H1 (cell line): ENCODE results near the gene CDK10. TPM values are rescaled to one million over a fixed set of nuclear protein-coding genes. Genes with fewer than 3 reads are reported as not detected.

Source experiments
- CTCF ChIA-PET: fragments of 300-600 bp; sonication (Branson Sonifier 250); formaldehyde crosslinking; loops from one replicate; lab custom pipeline; 2021; ENCODE audit not compliant: partially characterized antibody; lab: Charles Lee
- POLR2A ChIA-PET: fragments of 300-600 bp; sonication (Branson Sonifier 250); formaldehyde crosslinking; loops from one replicate; lab custom pipeline; 2021; ENCODE audit warnings: inconsistent platforms; ENCODE audit not compliant: partially characterized antibody; lab: Charles Lee
- DNase-seq, 2 experiments: peaks; one replicate each; pipeline versions ENCODE4 v3.0.0 to v3.0.0-alpha.2; 2010 to 2022; ENCODE audit warnings: low spot score in 2 of 2, low read depth in 1 of 2, mixed read lengths in 1 of 2
- FAIRE-seq: peaks from 2 replicates; lab custom pipeline; 2011; peaks lifted over from hg19 to GRCh38; lab: Jason Lieb, UNC
- H2AFZ ChIP-seq: 2 replicates; pipeline ENCODE4 v1.8.1; 2012; ENCODE audit warnings: low read length, inconsistent platforms
- H2AK5ac ChIP-seq: 2 replicates; pipeline ENCODE4 v1.6.1; 2013; ENCODE audit warnings: low read depth, low read length
- H2BK120ac ChIP-seq: replicated peaks from 2 replicates; pipeline ENCODE3; 2013; ENCODE audit warnings: low read depth, low read length, inconsistent platforms
- H2BK12ac ChIP-seq: 2 replicates; pipeline ENCODE4 v1.6.1; 2013; ENCODE audit warnings: low read depth, low read length
- H2BK15ac ChIP-seq: 2 replicates; pipeline ENCODE4 v1.6.1; 2013; ENCODE audit warnings: low read length
- H2BK20ac ChIP-seq: 2 replicates; pipeline ENCODE4 v1.6.1; 2013; ENCODE audit warnings: low read length
- H2BK5ac ChIP-seq: 2 replicates; pipeline ENCODE4 v1.6.1; 2013; ENCODE audit warnings: low read depth, low read length
- H3K14ac ChIP-seq: 2 replicates; pipeline ENCODE4 v1.6.1; 2013; ENCODE audit warnings: inconsistent platforms; ENCODE audit not compliant: insufficient read length
- H3K18ac ChIP-seq: 2 replicates; pipeline ENCODE4 v1.6.1; 2013; ENCODE audit warnings: low read length; ENCODE audit errors: extremely low read depth
- H3K23ac ChIP-seq: 2 replicates; pipeline ENCODE4 v1.6.1; 2013; ENCODE audit warnings: inconsistent platforms; ENCODE audit not compliant: insufficient read length
- H3K23me2 ChIP-seq: 2 replicates; pipeline ENCODE4 v1.6.1; 2013; ENCODE audit warnings: low read depth, low read length
- H3K27ac ChIP-seq: 2 replicates; pipeline ENCODE4 v1.6.1; 2011; ENCODE audit warnings: low read depth, low read length, inconsistent platforms
- H3K27me3 ChIP-seq, 4 experiments: replicated peaks in 1 of 4; 1 replicate in 1 of 4; 2 replicates in 3 of 4; pipeline versions ENCODE4 v1.6.1 to v1.8.1; 2011 to 2013; ENCODE audit warnings: low read length in 3 of 4, mild to moderate bottlenecking in 3 of 4, inconsistent platforms in 2 of 4, mixed read lengths in 2 of 4, moderate library complexity in 1 of 4; ENCODE audit not compliant: control insufficient read depth in 3 of 4, insufficient read depth in 3 of 4; ENCODE audit errors: extremely low read depth in 1 of 4
- H3K36me3 ChIP-seq, 4 experiments: 2 replicates each; pipeline versions ENCODE4 v1.6.1 to v1.8.1; 2011 to 2013; ENCODE audit warnings: mild to moderate bottlenecking in 4 of 4, low read length in 3 of 4, moderate library complexity in 2 of 4, control low read depth in 1 of 4, inconsistent platforms in 1 of 4; ENCODE audit not compliant: insufficient read depth in 4 of 4, control insufficient read depth in 2 of 4
- H3K4ac ChIP-seq: replicated peaks from 2 replicates; pipeline ENCODE3; 2013; ENCODE audit warnings: low read length, low read depth, mixed read lengths, inconsistent platforms; ENCODE audit not compliant: insufficient read length
- H3K4me1 ChIP-seq, 4 experiments: replicated peaks in 1 of 4; 1 replicate in 1 of 4; 2 replicates in 3 of 4; pipeline versions ENCODE4 v1.6.1 to v1.8.1; 2011 to 2013; ENCODE audit warnings: low read length in 3 of 4, inconsistent platforms in 2 of 4, mixed read lengths in 1 of 4; ENCODE audit not compliant: insufficient read depth in 4 of 4, control insufficient read depth in 3 of 4
- H3K4me2 ChIP-seq, 2 experiments: 2 replicates each; pipeline versions ENCODE4 v1.6.1 to v1.8.1; 2011 to 2013; ENCODE audit warnings: low read depth in 2 of 2, low read length in 2 of 2, control low read depth in 1 of 2, inconsistent platforms in 1 of 2, mild to moderate bottlenecking in 1 of 2; ENCODE audit not compliant: insufficient read depth in 1 of 2
- H3K4me3 ChIP-seq, 4 experiments: fragments of 200-600, 300-600 bp in 1 of 4; sonication (generic), shearing (Covaris generic), sonication (Bioruptor Twin) in 1 of 4; 2 replicates each; pipeline versions ENCODE4 v1.5.1 to v1.8.1; 2011 to 2016; ENCODE audit warnings: low read length in 4 of 4, low read depth in 3 of 4, control low read depth in 2 of 4, inconsistent platforms in 2 of 4, mild to moderate bottlenecking in 2 of 4, mixed read lengths in 1 of 4, moderate library complexity in 1 of 4; ENCODE audit not compliant: insufficient read depth in 2 of 4; ENCODE audit errors: extremely low read depth in 1 of 4
- H3K56ac ChIP-seq: replicated peaks from 2 replicates; pipeline ENCODE3; 2013; ENCODE audit warnings: low read depth, mild to moderate bottlenecking, mixed read lengths, low read length, inconsistent platforms; ENCODE audit not compliant: insufficient read length
- H3K79me1 ChIP-seq: 2 replicates; pipeline ENCODE4 v1.6.1; 2013; ENCODE audit warnings: low read depth, low read length, control low read depth
- H3K79me2 ChIP-seq, 2 experiments: 2 replicates each; pipeline versions ENCODE4 v1.6.1 to v1.8.1; 2012 to 2013; ENCODE audit warnings: low read length in 2 of 2, mild to moderate bottlenecking in 2 of 2, inconsistent platforms in 1 of 2; ENCODE audit not compliant: insufficient read depth in 2 of 2, control insufficient read depth in 1 of 2
- H3K9ac ChIP-seq, 4 experiments: replicated peaks in 1 of 4; 1 replicate in 1 of 4; 2 replicates in 3 of 4; pipeline versions ENCODE4 v1.6.1 to v1.8.1; 2011 to 2013; ENCODE audit warnings: low read depth in 3 of 4, low read length in 3 of 4, control low read depth in 2 of 4, mild to moderate bottlenecking in 2 of 4, moderate library complexity in 2 of 4, inconsistent platforms in 1 of 4; ENCODE audit errors: extremely low read depth in 1 of 4
- H3K9me3 ChIP-seq, 2 experiments: 2 replicates each; pipeline versions ENCODE4 v1.6.1 to v1.8.1; 2012 to 2013; ENCODE audit warnings: mild to moderate bottlenecking in 2 of 2, moderate library complexity in 2 of 2, control low read depth in 1 of 2, inconsistent platforms in 1 of 2, low read depth in 1 of 2, low read length in 1 of 2, mixed read lengths in 1 of 2; ENCODE audit not compliant: insufficient read depth in 2 of 2
- H4K20me1 ChIP-seq, 2 experiments: replicated peaks in 1 of 2; 2 replicates each; pipeline versions ENCODE3 to v1.8.1; 2011 to 2013; ENCODE audit warnings: inconsistent platforms in 2 of 2, low read length in 2 of 2, mild to moderate bottlenecking in 1 of 2; ENCODE audit not compliant: insufficient read depth in 2 of 2, control insufficient read depth in 1 of 2
- H4K5ac ChIP-seq: 2 replicates; pipeline ENCODE4 v1.6.1; 2013; ENCODE audit warnings: low read length, low read depth, mixed read lengths, inconsistent platforms; ENCODE audit not compliant: insufficient read length
- H4K8ac ChIP-seq: 2 replicates; pipeline ENCODE4 v1.8.0; 2013; ENCODE audit warnings: mild to moderate bottlenecking, moderate library complexity, low read length, inconsistent platforms; ENCODE audit not compliant: insufficient read depth; ENCODE audit errors: extremely low read depth
- H4K91ac ChIP-seq: replicated peaks from 2 replicates; pipeline ENCODE3; 2013; ENCODE audit warnings: low read length, mixed read lengths, inconsistent platforms; ENCODE audit not compliant: insufficient read length
- FOSL1 ChIP-seq: IDR thresholded peaks from 2 replicates; pipeline ENCODE4 v1.6.1; 2011; ENCODE audit warnings: mild to moderate bottlenecking, low read depth, low read length, moderate library complexity; ENCODE audit not compliant: insufficient read depth
- WGBS, 2 experiments: shearing (Covaris generic) in 1 of 2; methylation state at CpG; one replicate each; pipeline versions ENCODE4 v1.1.6 to v1.1.7; 2013 to 2015; ENCODE audit warnings: low lambda C conversion rate in 2 of 2, mixed read lengths in 2 of 2, inconsistent platforms in 1 of 2, low coverage in 1 of 2, missing lambda C conversion rate in 1 of 2; ENCODE audit not compliant: insufficient replicate concordance in 2 of 2, insufficient coverage in 1 of 2, insufficient read length in 1 of 2; ENCODE audit errors: extremely low coverage in 1 of 2, missing lambda C conversion rate in 1 of 2; 5-methylcytosine and 5-hydroxymethylcytosine counted together
- polyA plus RNA-seq, 7 experiments: library from polyadenylated mRNA; depleted of rRNA in 3 of 7; stranded (reverse) in 5 of 7; unstranded in 2 of 7; fragments of >200 nt in 5 of 7; fragments of 200-250 nt in 2 of 7; gene quantifications; 1 replicate in 5 of 7; 2 replicates in 1 of 7; 4 replicates in 1 of 7; pipeline versions ENCODE4 v1.2.1 to v1.2.3, GENCODE V29; 2011 to 2013; ENCODE audit warnings: missing spikeins in 2 of 7, mixed read lengths in 2 of 7
- total RNA-seq: library from RNA; stranded (reverse); fragmentation: NEBNext Ultra II Directional; extraction: Animal tissue kit (Norgen Biotek cat#: 25700); gene quantifications from 2 replicates; pipeline ENCODE4 v1.2.1, GENCODE V29; 2021

The CDK10 gene
- total and polyA plus RNA-seq, 2 of the 8 experiments (the other 6 are each of a cell fraction or from before 2014, with no cell fraction given) = 49.5 to 83.9 TPM

- H2BK12ac ChIP-seq = no peak overlapping the region
- H2AFZ ChIP-seq = no peak overlapping the region
- no peak overlapping the region for H2AK5ac ChIP-seq
- H4K20me1 ChIP-seq = peaks cover 0 to 20% of the 10 kb centered on the region in 2 experiments
- H3K18ac ChIP-seq = no peak overlapping the region
- peaks cover 11% of the 10 kb centered on the region for H3K79me1 ChIP-seq
- peaks cover 0 to 7% (median 2%) of the 10 kb centered on the region in 4 experiments; a peak in 4 of 7 replicates for H3K4me1 ChIP-seq
- H2BK5ac ChIP-seq = no peak overlapping the region
- ChIA-PET POLR2A (interaction anchor here (1.0 to 4.8 kb wide), 3 partner anchors 9 to 58 kb away, joined by 3 to 59 read pairs (median 5); partner anchors contain the start of gene SPATA2L), CTCF (no interaction called here)
- H3K4ac ChIP-seq = no peak overlapping the region
- H4K5ac ChIP-seq = no peak overlapping the region
- H3K4me3 ChIP-seq = no peak overlapping the region
- H2BK20ac ChIP-seq = no peak overlapping the region
- FAIRE-seq = no peak
- no peak overlapping the region for H3K14ac ChIP-seq
- 98% methylated on average over 16 of the region's 16 CpGs; no CpG with 5 or more reads in 1 of the 2 experiments for WGBS, 2 experiments
- H3K79me2 ChIP-seq = peaks cover 0 to 11% of the 10 kb centered on the region in 2 experiments; a peak in 1 of 4 replicates
- no peak for DNase-seq
- TF ChIP-seq FOSL1 = no peak
- no peaks in the 10 kb centered on the region for H3K27me3 ChIP-seq
- no peak overlapping the region for H4K91ac ChIP-seq
- no peak overlapping the region for H3K4me2 ChIP-seq
- H3K56ac ChIP-seq = no peak overlapping the region
- H3K9me3 ChIP-seq = peaks cover 5% of the 10 kb centered on the region in 2 experiments; a peak in 3 of 4 replicates
- H2BK15ac ChIP-seq = no peak overlapping the region
- no peak overlapping the region for H3K9ac ChIP-seq
- no peak overlapping the region for H3K23ac ChIP-seq
- peaks cover 3 to 28% (median 19%) of the 10 kb centered on the region in 4 experiments; a peak in 7 of 8 replicates for H3K36me3 ChIP-seq
- peaks cover 6% of the 10 kb centered on the region; the same call in 1 of the 2 replicates for H3K23me2 ChIP-seq
- H4K8ac ChIP-seq = no peak overlapping the region
- 0 out of 2 replicates have a peak overlapping the region, but pooled peaks have one; percentile 26 for H3K27ac ChIP-seq
- no peak overlapping the region for H2BK120ac ChIP-seq
Observed at GRCh38 chr16:89690392-89690901, 4.0 kb downstream of the CDK10 start.
